Uterus (tissue), 2 donors: ENCODE results near the gene EPHA10.

Source experiments
- POLR2A ChIP-seq, 2 donors: fragments of 450-650 bp; IDR thresholded peaks; one replicate each; pipeline ENCODE4 v1.6.1; 2016; ENCODE audit warnings: antibody characterized with exemption in 2 of 2, mild to moderate bottlenecking in 1 of 2, moderate library complexity in 1 of 2
- TF ChIP-seq, protein P1 (sequence below), 4 experiments: fragments of 200-600 bp in 2 of 4; fragments of 450-650 bp in 2 of 4; sonication (generic) in 2 of 4; IDR thresholded peaks; one replicate each; pipeline ENCODE4 v1.5.1; 2016 to 2019; ENCODE audit warnings: antibody characterized with exemption in 4 of 4, mild to moderate bottlenecking in 2 of 4, moderate library complexity in 1 of 4

DNA sequence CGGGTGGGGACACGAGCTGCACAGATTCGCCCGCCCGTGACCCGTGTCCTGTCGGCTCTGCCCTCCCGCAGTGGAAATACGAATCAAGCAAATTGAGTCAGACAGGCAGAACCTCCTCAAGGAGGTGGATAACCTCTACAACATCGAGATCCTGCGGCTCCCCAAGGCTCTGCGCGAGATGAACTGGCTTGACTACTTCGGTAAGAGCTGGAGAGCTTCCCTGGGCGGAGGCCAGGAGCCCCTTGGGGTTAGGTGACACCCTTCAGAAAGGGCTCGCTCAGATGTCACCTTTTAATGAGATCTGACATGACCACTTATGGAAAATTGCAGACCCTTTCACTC is 72.1 kb downstream of the EPHA10 start:
- TF ChIP-seq, protein P1, sequence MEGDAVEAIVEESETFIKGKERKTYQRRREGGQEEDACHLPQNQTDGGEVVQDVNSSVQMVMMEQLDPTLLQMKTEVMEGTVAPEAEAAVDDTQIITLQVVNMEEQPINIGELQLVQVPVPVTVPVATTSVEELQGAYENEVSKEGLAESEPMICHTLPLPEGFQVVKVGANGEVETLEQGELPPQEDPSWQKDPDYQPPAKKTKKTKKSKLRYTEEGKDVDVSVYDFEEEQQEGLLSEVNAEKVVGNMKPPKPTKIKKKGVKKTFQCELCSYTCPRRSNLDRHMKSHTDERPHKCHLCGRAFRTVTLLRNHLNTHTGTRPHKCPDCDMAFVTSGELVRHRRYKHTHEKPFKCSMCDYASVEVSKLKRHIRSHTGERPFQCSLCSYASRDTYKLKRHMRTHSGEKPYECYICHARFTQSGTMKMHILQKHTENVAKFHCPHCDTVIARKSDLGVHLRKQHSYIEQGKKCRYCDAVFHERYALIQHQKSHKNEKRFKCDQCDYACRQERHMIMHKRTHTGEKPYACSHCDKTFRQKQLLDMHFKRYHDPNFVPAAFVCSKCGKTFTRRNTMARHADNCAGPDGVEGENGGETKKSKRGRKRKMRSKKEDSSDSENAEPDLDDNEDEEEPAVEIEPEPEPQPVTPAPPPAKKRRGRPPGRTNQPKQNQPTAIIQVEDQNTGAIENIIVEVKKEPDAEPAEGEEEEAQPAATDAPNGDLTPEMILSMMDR (IDR thresholded peaks at IDR 0.05), result no peak
- TF ChIP-seq POLR2A (IDR thresholded peaks at IDR 0.05), result no peak
